ENCODE data around the gene STON2.
"Not testable (repeated sequence)": the region's sequence is repeated elsewhere in the genome, so short reads cannot be mapped to it uniquely, and the experiment has no call there.

DNA sequence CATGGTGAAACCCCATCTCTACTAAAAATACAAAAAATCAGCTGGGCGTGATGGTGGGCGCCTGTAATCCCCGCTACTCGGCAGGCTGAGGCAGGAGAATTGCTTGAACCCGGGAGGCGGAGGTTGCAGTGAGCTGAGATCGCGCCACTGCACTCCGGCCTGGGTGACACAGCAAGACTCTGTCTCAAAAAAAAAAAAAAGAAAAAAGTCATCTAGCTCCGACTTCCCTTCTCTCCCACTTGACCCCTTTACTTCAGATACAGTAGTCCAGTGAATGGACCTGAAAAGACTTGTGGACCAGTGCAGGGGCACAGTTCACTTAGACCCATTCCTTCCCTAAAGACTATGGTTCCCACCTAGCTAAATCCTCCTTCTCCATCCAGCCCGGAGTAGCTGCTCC is 29.6 kb upstream of the STON2 start:
- not testable (repeated sequence) for TF ChIP-seq CTCF (conservative IDR thresholded peaks at IDR 0.05); ZFX (IDR thresholded peaks at IDR 0.05)

Measured in C4-2B (cell line).